Measurements from ENCODE around the gene NUBP2.

DNA sequence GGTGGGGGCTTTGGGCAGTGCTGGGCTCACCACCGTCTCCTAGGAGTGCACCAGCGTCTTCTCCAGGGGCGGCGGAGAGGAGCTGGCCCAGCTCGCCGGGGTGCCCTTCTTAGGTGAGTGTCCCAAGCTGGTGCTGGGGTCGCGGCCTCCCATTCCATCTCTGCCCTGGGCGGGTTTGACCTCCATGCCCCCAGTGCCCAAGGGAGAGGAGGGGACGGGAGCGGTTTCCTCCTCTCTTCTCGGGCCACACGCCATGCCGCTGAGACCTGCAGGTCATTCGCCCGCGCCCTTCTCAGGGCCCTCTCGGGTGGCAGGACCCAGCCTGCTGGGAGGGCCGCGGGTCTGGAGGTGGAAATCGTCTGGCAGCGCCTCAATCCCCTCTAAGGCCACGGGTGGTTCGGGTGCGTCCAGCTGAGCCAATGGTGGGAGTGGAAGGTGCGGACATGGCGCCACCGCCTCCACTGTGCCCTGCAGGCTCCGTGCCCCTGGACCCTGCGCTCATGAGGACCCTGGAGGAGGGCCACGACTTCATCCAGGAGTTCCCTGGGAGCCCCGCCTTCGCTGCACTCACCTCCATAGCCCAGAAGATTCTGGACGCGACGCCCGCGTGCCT lies 5.4 kb downstream of the NUBP2 start:
- TF ChIP-seq, protein P1, sequence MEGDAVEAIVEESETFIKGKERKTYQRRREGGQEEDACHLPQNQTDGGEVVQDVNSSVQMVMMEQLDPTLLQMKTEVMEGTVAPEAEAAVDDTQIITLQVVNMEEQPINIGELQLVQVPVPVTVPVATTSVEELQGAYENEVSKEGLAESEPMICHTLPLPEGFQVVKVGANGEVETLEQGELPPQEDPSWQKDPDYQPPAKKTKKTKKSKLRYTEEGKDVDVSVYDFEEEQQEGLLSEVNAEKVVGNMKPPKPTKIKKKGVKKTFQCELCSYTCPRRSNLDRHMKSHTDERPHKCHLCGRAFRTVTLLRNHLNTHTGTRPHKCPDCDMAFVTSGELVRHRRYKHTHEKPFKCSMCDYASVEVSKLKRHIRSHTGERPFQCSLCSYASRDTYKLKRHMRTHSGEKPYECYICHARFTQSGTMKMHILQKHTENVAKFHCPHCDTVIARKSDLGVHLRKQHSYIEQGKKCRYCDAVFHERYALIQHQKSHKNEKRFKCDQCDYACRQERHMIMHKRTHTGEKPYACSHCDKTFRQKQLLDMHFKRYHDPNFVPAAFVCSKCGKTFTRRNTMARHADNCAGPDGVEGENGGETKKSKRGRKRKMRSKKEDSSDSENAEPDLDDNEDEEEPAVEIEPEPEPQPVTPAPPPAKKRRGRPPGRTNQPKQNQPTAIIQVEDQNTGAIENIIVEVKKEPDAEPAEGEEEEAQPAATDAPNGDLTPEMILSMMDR (IDR thresholded peaks at IDR 0.05): no peak
- TF ChIP-seq, protein P2, sequence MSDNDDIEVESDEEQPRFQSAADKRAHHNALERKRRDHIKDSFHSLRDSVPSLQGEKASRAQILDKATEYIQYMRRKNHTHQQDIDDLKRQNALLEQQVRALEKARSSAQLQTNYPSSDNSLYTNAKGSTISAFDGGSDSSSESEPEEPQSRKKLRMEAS (CRISPR knock-in tag; IDR thresholded peaks at IDR 0.05): no peak
